GM21737 (cell line): Measurements from ENCODE around the gene SPOCK1.
"Not testable (repeated sequence)": the region's sequence is repeated elsewhere in the genome, so short reads cannot be mapped to it uniquely, and the experiment has no call there.

Experiments
- ATAC-seq: cut with Tn5 transposase; IDR thresholded peaks from one replicate; pipeline ENCODE4 v1.9.1; 2021; ENCODE audit warnings: mild to moderate bottlenecking, moderate library complexity; ENCODE audit not compliant: unreplicated experiment

SPOCK1 gene

DNA sequence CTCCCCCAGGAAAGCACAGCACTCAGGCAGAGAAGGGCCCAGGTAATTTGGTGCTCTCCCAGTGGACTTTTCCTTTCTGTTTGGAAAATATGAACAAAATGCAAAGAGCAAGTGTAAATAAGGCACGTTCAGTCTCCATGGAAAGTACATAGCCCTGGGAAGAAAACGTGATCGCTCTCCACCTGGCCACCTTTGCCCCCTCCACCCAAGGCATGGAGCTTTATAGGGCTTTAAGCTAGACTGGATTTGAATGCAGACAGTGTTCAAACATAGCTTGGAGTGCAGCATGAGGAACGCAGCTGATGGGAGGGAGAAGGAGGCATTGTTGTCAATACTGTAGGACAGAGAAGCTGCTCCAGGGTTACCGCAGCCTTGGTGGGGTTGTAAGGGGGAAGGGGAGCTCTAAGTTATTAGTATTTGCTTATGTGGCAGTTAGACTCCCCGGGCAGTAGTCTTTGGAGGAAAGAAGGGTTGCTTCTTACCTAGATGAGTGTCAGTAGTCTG, 500.2 kb downstream of the SPOCK1 start:
- ATAC-seq, result no peak

DNA sequence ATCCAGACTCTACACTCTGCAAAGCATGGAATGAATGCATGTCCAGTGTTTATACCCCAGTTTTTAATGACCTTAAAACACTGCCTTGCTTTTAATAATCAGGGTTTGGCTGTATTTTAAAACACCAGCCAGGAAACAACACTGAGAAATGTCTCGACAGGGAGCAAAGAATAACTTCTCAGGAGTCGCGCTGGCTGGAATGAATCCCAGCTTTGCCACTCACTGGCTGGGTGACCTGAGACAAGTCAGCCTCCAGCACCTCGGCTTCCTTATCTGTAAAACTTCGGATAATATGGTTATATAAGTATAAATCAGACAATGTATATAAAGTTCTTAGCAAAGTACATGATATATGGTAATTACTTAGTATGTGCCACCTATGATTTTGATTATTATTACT, 505.0 kb downstream of the SPOCK1 start:
- ATAC-seq, result no peak

DNA sequence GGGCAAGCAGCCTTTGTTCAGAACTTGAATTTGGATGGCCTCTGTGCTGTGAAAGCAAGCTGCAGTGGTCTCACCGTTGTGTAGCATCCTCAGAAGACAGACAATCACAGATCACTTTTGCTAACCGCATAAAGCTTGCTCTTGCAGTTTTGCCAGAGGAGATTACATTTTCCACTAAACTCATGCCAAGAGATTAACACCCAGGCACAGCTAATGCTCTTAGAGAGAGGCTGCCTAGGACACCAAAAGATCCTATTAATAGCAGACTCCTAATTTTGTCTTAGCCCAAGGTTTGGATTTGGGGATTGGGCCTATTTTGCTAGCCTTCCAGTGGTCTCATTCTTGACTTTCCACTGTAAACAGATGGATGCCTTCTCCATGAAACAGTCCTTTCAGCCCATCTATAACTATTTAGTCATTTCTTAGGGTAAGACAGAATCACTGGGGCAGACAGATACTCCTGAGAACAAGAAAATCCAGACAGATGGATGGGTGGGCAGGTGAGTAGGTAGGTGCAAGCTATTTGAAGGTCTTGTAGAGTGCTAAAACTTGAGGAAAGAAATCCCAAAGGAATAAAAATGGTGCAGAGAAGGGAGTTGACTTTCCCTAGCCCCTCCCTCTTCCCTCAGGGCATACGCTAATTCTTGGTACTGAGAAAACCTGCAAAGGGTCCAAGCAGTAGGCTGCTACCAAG, 506.2 kb downstream of the SPOCK1 start:
- no peak for ATAC-seq

DNA sequence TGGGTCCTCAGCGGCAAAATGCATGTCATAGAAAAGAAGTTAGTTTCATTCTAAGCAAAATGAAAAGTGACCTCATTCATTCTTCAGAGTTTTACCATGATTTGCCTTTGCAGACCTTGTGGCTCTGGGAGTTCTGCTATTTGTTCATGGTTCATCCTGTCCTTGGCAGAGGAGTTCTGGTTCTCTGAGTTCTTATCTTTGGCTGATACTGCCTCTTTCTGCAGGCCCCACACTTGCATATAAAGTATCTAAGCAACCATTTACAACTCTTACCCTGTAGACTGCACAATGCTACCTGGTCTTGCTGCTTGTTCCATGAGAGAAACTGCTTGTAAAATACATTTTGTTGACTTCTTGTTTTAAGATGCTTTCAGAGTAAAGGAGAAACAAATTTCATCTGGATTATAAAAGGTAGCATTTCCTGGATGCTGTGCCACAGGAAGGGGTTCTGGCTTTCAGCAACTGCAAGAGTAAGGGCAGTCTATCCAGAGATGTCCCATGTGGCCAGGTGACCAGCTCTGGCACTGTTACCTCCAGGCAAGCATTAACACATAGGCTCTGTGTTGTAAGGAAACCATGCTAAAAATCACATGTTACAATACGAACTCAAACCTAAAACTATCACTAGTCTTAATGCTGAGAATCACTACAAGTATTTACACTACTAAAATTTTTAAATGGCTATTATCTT, 513.2 kb downstream of the SPOCK1 start:
- ATAC-seq, result no peak

DNA sequence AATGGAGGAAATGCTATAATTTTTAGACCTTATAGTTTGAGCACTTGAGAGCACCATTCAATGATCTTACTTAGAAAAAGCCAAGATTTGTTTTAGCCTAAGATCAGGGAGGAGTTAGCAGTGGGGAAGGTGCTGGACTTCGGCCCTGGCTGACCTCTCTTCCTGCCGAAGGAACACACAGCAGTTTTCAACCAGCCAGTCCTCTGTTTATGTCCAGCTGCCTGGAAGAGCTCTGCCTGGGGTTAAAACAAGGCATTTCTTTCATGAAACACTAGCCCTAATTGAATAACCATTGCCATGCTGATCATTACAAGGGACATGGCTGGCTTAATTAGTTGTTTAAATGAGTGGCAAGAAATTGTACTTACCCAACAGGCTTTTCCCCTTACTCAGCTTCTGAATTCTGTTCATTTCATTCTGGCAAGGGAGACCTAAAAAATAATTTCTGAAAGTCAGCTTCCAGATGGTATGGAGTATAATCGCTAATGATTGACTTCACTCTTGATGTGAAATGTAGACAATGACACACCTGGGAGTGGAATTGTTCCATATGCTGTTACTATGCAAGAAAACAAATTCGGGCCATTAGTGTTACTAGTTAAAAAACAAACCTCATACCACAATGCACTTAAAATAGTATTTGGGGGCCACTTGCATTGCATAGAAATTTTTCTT, 514.2 kb downstream of the SPOCK1 start:
- ATAC-seq, result no peak

DNA sequence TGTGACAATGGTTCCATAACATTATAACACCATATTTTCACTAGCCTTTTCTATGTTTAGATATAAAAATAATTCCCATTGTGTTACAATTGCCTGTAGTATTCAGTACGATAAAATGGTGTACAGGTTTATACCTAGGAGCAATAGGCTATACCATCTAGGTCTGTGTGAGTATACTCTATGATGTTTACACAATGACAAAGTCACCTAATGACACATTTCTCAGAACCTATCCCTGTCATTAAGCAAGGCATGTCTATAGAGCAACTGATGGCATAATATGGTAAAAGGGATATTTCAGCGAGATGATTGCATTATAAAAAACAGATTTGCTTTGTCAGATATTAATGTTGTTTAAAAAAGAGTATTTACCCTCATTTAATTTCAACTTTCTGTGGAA, 517.2 kb downstream of the SPOCK1 start:
- no peak for ATAC-seq

DNA sequence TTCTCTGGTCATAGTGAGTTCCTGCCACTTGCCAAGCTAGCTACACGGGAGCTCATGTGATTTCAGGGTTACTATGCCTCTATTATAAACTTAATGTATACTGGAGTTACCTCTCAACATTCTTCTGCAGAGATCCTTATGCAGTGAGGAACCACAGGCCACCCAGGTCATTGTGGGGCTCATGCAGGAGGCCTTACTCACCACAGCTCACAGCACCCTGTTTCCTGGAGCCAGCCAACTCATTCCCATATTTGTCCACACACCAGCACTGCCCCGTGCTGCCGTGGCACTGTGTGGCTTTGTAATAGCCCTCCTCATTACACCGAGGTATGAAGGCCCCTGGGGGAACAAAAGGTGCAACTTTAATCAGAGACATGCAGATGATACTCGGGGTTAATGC, 520.0 kb downstream of the SPOCK1 start:
- no peak for ATAC-seq

DNA sequence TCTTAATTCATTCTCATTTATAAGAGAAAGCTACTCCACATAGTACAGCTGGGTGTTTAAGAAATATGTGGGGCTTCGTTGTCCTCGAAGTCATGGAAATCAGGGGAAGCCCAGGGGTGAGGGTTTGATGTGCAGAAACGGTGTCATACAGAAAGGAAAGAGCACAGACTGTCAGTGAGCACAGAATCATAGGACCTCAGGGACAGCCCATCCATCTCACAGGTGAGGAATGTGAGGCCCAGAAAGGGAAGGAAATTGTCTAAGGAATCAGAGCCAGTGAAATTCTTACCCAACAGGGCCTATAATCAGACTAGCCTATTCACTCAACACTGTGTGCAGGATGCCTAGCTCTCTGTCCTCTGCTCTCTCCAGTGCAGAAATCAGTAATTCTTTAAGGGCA, 535.6 kb downstream of the SPOCK1 start:
- no peak for ATAC-seq

DNA sequence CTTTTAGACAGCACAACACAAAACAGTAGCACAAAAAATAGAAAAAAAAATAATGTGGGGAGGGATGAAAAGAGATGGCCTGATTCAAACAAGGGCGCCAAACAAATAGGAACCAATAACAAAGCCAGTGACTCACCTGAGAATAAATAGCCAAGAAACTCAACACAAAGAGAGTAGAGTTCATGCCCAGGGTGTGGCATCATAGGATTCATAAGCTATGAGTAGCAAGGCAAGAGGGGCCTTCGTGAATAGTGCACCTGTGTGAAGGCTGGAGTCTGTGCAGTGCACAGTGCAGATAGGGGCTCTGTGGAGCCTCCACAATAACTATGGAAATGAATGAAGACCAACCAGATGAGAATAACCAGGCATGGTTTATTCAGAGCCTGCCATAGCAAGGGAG, 541.7 kb downstream of the SPOCK1 start:
- ATAC-seq, result no peak

DNA sequence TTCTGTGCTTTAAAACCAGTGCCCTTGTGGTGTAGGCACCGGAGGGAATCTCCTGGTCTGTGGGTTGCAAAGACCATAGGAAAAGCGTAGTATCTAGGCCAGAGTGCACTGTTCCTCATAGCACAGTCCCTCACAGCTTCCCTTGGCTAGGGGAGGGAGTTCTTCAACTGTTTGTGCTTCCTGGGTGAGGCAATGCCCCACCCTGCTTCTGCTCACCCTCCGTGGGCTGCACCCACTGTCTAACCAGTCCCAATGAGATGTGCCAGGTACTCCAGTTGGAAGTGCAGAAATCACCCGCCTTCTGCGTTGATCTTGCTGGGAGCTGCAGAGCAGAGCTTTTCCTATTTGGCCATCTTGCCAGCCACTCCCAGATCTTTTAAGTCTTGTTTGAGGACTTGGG, 545.0 kb downstream of the SPOCK1 start:
- not testable (repeated sequence) for ATAC-seq

DNA sequence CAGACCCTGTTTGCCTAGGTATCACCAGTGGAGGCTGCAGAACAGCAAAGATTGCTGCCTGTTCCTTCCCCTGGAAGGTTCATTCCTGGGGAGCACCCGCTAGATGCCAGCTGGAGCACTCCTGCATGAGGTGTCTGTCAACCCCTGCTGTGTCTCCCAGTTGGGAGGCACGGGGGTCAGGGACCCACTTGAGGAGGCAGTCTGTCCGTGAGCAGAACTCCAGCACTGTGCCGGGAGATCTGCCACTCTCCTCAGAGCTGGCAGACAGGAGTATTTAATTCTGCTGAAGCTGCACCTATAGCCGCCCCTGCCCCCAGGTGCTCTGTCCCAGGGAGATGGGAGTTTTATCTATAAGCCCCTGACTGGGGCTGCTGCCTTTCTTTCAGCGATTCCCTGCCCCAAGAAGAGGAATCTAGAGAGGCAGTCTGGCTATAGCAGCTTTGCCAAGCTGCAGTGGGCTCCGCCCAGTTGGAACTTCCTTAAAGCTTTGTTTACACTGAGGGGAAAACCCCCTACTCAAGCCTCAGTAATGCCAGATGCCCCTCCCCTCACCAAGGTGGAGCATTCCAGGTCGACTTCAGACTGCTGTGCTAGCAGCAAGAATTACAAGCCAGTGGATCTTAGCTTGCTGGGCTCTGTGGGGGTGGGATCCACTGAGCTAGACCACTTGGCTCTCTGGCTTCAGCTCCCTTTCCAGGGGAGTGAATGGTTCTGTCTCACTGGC, 545.6 kb downstream of the SPOCK1 start:
- ATAC-seq, result not testable (repeated sequence)

DNA sequence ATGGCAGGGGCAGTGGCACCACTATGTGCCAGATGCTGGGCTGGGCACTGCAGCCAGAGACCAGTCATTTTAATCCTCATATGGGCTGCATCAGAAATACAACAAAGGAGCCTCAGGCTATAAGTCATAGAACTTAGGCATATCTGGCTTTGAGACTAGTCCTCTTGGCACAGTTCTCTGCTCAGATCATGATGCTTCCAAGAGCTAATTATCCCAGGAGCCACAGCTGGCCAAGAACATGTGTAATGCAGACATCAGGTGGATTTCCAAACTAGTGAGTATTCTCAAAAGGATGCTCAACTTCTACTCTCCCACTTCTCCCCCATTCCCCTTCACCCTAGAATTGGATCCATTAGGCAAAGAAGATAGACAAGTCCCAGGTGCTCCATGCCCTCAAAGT, 571.6 kb downstream of the SPOCK1 start:
- ATAC-seq, result no peak

DNA sequence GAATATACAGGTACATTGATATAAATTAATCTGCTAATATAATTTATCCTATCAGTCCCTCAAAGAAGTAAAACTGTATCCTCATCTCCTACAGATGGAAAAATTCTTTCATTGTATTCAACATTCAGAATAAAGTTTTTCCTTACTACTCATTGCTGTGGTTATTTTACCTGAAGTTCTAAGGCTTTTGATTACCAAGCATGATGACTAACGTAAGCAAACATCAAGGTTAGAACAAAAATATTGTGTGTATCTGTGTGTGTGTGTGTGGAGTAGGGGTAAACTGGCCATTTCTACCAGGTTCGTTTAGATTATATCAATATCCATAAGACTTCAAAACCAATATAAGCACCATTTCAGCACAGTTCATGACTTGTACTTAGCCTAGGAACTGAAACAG, 573.1 kb downstream of the SPOCK1 start:
- no peak for ATAC-seq
